Neural cell (in vitro differentiated cells): Measurements from ENCODE around the gene OGFOD3. TPM values are rescaled to one million over a fixed set of nuclear protein-coding genes. Genes with fewer than 3 reads are reported as not detected.

Experiments
- H2AFZ ChIP-seq: fragments of 200-600, 300-800 bp; sonication (generic), shearing (Covaris generic); 2 replicates; pipeline ENCODE4 v1.6.0; 2014; ENCODE audit warnings: low read depth, mild to moderate bottlenecking, antibody characterized with exemption, low read length, moderate library complexity
- H3F3A ChIP-seq: fragments of 200-600 bp; shearing (Covaris generic); 2 replicates; pipeline ENCODE4 v1.6.1; 2016; ENCODE audit warnings: mild to moderate bottlenecking, moderate library complexity, mixed read lengths, antibody characterized with exemption, low read length; ENCODE audit not compliant: insufficient read depth, poor library complexity, severe bottlenecking
- H3K27ac ChIP-seq: fragments of 200-600, 300-800 bp; sonication (generic), shearing (Covaris generic); 2 replicates; pipeline ENCODE4 v1.5.1; 2014; ENCODE audit warnings: mild to moderate bottlenecking, low read length, moderate library complexity
- H3K27me3 ChIP-seq: fragments of 300-800, 200-600 bp; sonication (generic), shearing (Covaris generic); 2 replicates; pipeline ENCODE4 v1.6.0; 2014; ENCODE audit warnings: mild to moderate bottlenecking, low read depth, low read length, moderate library complexity; ENCODE audit not compliant: insufficient read depth
- H3K36me3 ChIP-seq: fragments of 300-800, 200-600 bp; sonication (generic), shearing (Covaris generic); 2 replicates; pipeline ENCODE4 v1.5.1; 2014; ENCODE audit warnings: mild to moderate bottlenecking, antibody characterized with exemption, low read length, moderate library complexity; ENCODE audit not compliant: insufficient read depth
- H3K4me2 ChIP-seq: fragments of 300-800, 200-600 bp; sonication (generic), shearing (Covaris generic); 2 replicates; pipeline ENCODE4 v1.6.0; 2014; ENCODE audit warnings: mild to moderate bottlenecking, low read length
- H3K4me3 ChIP-seq: fragments of 300-800, 200-600 bp; sonication (generic), shearing (Covaris generic); 2 replicates; pipeline ENCODE4 v1.5.1; 2014; ENCODE audit warnings: mild to moderate bottlenecking, low read length, moderate library complexity
- H3K79me2 ChIP-seq: fragments of 200-600 bp; shearing (Covaris generic); replicated peaks from 2 replicates; pipeline ENCODE4 v1.6.0; 2014; ENCODE audit warnings: mild to moderate bottlenecking, low read length, moderate library complexity; ENCODE audit not compliant: insufficient read depth
- H3K9ac ChIP-seq: fragments of 300-800, 200-600 bp; sonication (generic), shearing (Covaris generic); 2 replicates; pipeline ENCODE4 v1.6.1; 2016; ENCODE audit warnings: mild to moderate bottlenecking, low read length, mixed read lengths
- H3K9me2 ChIP-seq: fragments of 200-600 bp; shearing (Covaris generic); 2 replicates; pipeline ENCODE4 v1.6.1; 2016; ENCODE audit warnings: mild to moderate bottlenecking, low read length, mixed read lengths; ENCODE audit not compliant: insufficient read depth
- H3K9me3 ChIP-seq: fragments of 200-600, 300-800 bp; sonication (generic), shearing (Covaris generic); 2 replicates; pipeline ENCODE4 v1.6.1; 2016; ENCODE audit warnings: mild to moderate bottlenecking, mixed run types, low read length, moderate library complexity, mixed read lengths
- H4K20me1 ChIP-seq: fragments of 200-600 bp; shearing (Covaris generic); 2 replicates; pipeline ENCODE4 v1.6.1; 2016; ENCODE audit warnings: mild to moderate bottlenecking, mixed run types; ENCODE audit not compliant: insufficient read depth
- CTCF ChIP-seq: fragments of 450-650 bp; IDR thresholded peaks from 2 replicates; pipeline ENCODE4 v1.5.1; 2014; ENCODE audit warnings: antibody characterized with exemption, mild to moderate bottlenecking, moderate library complexity; ENCODE audit not compliant: poor library complexity, severe bottlenecking
- EP300 ChIP-seq: fragments of 450-650 bp; conservative IDR thresholded peaks from 2 replicates; pipeline ENCODE4 v1.6.1; 2014; ENCODE audit warnings: antibody characterized with exemption, mild to moderate bottlenecking, moderate library complexity; ENCODE audit not compliant: poor library complexity, severe bottlenecking
- EZH2 ChIP-seq: fragments of 200-600, 300-800 bp; shearing (Covaris generic), sonication (generic); IDR thresholded peaks from 2 replicates; pipeline ENCODE4 v1.6.1; 2014; ENCODE audit warnings: antibody characterized with exemption, low read length, borderline replicate concordance, mild to moderate bottlenecking; ENCODE audit not compliant: insufficient read depth, poor library complexity, severe bottlenecking
- MXI1 ChIP-seq: fragments of 450-650 bp; conservative IDR thresholded peaks from 2 replicates; pipeline ENCODE4 v1.6.1; 2014; ENCODE audit warnings: antibody characterized with exemption, mild to moderate bottlenecking; ENCODE audit not compliant: poor library complexity, severe bottlenecking
- POLR2AphosphoS5 ChIP-seq: IDR thresholded peaks from 2 replicates; pipeline ENCODE4 v1.6.1; 2012
- RAD21 ChIP-seq: fragments of 450-650 bp; conservative IDR thresholded peaks from 2 replicates; pipeline ENCODE4 v1.6.1; 2014; ENCODE audit warnings: antibody characterized with exemption, mild to moderate bottlenecking, moderate library complexity
- SMC3 ChIP-seq: fragments of 450-650 bp; conservative IDR thresholded peaks from 2 replicates; pipeline ENCODE4 v1.6.1; 2014; ENCODE audit warnings: antibody characterized with exemption, mild to moderate bottlenecking, moderate library complexity; ENCODE audit not compliant: poor library complexity
- TAF1 ChIP-seq: IDR thresholded peaks from 2 replicates; pipeline ENCODE4 v1.6.1; 2012; ENCODE audit warnings: low read depth
- polyA plus RNA-seq: library from polyadenylated mRNA; depleted of rRNA; stranded (reverse); fragments of >200 nt; gene quantifications from 2 replicates; pipeline ENCODE4 v1.2.3, GENCODE V29; 2014
- TF ChIP-seq, protein P1 (sequence below): IDR thresholded peaks from 2 replicates; pipeline ENCODE4 v1.6.1; 2012; ENCODE audit warnings: borderline replicate concordance

The OGFOD3 gene
- polyA plus RNA-seq, 1 donor from 2014 or later: 22.6 TPM

DNA sequence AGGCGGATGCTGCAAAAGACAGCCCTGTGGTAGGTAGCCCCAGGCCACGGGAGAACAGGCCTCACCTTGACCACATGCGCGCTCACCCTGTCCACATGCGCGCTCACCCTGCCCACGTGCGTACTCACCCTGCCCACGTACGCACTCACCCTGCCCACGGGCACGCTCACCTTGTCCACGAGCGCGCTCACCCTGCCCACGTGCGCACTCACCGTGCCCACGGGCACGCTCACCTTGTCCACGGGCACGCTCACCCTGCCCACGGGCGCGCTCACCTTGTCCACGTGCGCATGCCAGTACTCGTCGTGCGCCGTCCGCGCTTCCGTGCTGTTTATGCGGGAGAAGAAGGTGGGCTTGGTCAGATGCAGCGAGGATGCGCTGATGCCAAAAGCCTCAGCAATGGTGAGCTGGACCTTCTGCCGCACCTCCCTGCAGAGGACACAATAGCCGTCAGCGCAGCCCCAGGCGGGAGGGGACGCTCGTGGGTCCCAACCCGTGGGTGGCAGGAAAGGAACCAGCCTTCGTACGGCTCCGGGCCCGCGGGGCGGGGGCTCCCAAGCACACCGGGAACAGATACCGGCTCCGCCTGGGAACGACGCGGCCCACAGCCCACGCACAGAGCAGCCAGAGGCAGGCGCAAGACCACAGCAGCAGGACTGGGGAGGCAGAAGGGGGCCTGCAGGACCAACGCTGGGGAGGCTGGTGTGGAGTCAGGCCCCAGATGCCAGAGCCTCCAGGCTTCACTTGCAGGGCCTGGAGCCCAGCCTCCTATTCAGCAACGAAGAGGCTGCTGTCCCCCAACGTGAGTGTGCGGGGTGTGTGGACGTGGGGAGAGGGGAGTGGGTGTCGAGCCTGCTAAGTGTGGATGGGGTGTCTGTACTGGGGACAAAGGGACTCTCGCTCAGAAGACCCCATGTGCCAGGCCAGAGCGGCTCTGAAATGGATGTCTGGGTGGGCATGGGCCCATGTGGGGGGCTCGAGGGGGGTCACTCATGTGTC, 14.4 kb downstream of the OGFOD3 start:
- TF ChIP-seq RAD21 (no peak), CTCF (no peak), EP300 (no peak), MXI1 (no peak), EZH2 (no peak), SMC3 (no peak), POLR2AphosphoS5 (no peak), TAF1 (no peak)
- TF ChIP-seq, protein P1, sequence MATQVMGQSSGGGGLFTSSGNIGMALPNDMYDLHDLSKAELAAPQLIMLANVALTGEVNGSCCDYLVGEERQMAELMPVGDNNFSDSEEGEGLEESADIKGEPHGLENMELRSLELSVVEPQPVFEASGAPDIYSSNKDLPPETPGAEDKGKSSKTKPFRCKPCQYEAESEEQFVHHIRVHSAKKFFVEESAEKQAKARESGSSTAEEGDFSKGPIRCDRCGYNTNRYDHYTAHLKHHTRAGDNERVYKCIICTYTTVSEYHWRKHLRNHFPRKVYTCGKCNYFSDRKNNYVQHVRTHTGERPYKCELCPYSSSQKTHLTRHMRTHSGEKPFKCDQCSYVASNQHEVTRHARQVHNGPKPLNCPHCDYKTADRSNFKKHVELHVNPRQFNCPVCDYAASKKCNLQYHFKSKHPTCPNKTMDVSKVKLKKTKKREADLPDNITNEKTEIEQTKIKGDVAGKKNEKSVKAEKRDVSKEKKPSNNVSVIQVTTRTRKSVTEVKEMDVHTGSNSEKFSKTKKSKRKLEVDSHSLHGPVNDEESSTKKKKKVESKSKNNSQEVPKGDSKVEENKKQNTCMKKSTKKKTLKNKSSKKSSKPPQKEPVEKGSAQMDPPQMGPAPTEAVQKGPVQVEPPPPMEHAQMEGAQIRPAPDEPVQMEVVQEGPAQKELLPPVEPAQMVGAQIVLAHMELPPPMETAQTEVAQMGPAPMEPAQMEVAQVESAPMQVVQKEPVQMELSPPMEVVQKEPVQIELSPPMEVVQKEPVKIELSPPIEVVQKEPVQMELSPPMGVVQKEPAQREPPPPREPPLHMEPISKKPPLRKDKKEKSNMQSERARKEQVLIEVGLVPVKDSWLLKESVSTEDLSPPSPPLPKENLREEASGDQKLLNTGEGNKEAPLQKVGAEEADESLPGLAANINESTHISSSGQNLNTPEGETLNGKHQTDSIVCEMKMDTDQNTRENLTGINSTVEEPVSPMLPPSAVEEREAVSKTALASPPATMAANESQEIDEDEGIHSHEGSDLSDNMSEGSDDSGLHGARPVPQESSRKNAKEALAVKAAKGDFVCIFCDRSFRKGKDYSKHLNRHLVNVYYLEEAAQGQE: no peak
- H3K36me3 ChIP-seq: no peaks in the 10 kb centered on the region
- H4K20me1 ChIP-seq: no peaks in the 10 kb centered on the region

DNA sequence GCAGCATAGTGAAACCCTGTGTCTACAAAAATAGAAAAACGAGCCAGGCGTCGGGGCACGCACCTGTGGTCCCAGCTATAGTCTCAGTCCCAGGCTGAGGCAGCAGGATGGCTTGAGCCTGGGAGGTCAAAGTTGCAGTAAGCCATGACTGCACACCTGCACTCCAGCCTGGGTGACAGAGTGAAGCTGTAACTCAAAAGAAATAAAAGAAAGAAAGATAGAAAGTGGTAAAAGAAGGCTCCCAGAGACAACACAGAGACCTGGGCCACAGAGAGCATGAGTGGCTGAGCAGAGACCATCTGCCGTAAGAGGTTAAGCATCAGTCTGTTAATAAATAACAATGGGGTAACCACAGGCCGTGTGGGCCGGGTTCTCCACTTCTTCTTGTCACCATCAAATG, 15.5 kb downstream of the OGFOD3 start:
- Histone ChIP-seq H3K36me3 (no peaks in the 10 kb centered on the region), H3K27me3 (no peaks in the 10 kb centered on the region), H3K9me3 (no peaks in the 10 kb centered on the region), H3K4me2 (no peak overlapping the region), H3F3A (no peaks in the 10 kb centered on the region), H3K79me2 (no peaks in the 10 kb centered on the region), H2AFZ (no peak overlapping the region), H3K9ac (no peak overlapping the region), H3K27ac (no peak overlapping the region), H4K20me1 (no peaks in the 10 kb centered on the region), H3K4me3 (no peak overlapping the region), H3K9me2 (no peaks in the 10 kb centered on the region)
- no peak for TF ChIP-seq CTCF
- TF ChIP-seq POLR2AphosphoS5: no peak
- no peak for TF ChIP-seq EP300
- TF ChIP-seq, protein P1: no peak
- no peak for TF ChIP-seq TAF1
- TF ChIP-seq MXI1: no peak
- TF ChIP-seq EZH2: no peak
- TF ChIP-seq SMC3: no peak
- no peak for TF ChIP-seq RAD21

More for the DNA sequence above, 14.4 kb downstream of the OGFOD3 start:
- Histone ChIP-seq H2AFZ (no peak overlapping the region), H3K9me3 (no peaks in the 10 kb centered on the region), H3K9me2 (no peaks in the 10 kb centered on the region), H3K4me2 (no peak overlapping the region), H3K9ac (no peak overlapping the region), H3K27me3 (no peaks in the 10 kb centered on the region), H3F3A (no peaks in the 10 kb centered on the region), H3K27ac (no peak overlapping the region), H3K4me3 (no peak overlapping the region), H3K79me2 (no peaks in the 10 kb centered on the region)
